Heart left ventricle (tissue), 16 donors: Measurements from ENCODE around the gene ITPK1. TPM values are rescaled to one million over a fixed set of nuclear protein-coding genes. Genes with fewer than 3 reads are reported as not detected.

Experiments used
- ATAC-seq, 4 donors: fragments of 200-7000 bp; cut with Tn5 transposase; one replicate each; pipeline ENCODE4 v1.9.1; 2020 to 2022; ENCODE audit warnings: moderate library complexity in 4 of 4, mild to moderate bottlenecking in 3 of 4, moderate number of reproducible peaks in 1 of 4
- DNase-seq, 5 donors: peaks; one replicate each; pipeline ENCODE4 v3.0.0-alpha.2; 2020
- H3K27ac ChIP-seq, 12 donors: fragments of 200-600 bp; sonication (generic) in 4 of 12; one replicate each; pipeline versions ENCODE4 v1.5.0 to v1.8.0; 2016 to 2022; ENCODE audit warnings: mild to moderate bottlenecking in 2 of 12
- H3K27me3 ChIP-seq, 9 donors: fragments of 200-600 bp; sonication (generic) in 2 of 9; one replicate each; pipeline versions ENCODE4 v1.5.1 to v1.8.0; 2016 to 2022; ENCODE audit warnings: mild to moderate bottlenecking in 3 of 9
- H3K36me3 ChIP-seq, 9 donors: fragments of 200-600 bp; sonication (generic) in 2 of 9; one replicate each; pipeline versions ENCODE4 v1.5.0 to v1.8.0; 2018 to 2022; ENCODE audit warnings: mild to moderate bottlenecking in 2 of 9
- H3K4me1 ChIP-seq, 12 donors: fragments of 200-600 bp; sonication (generic) in 4 of 12; one replicate each; pipeline versions ENCODE4 v1.5.0 to v1.8.0; 2016 to 2022; ENCODE audit warnings: mild to moderate bottlenecking in 3 of 12
- H3K4me3 ChIP-seq, 12 donors: fragments of 200-600 bp; sonication (generic) in 4 of 12; one replicate each; pipeline versions ENCODE4 v1.5.0 to v1.8.0; 2017 to 2022; ENCODE audit warnings: mild to moderate bottlenecking in 9 of 12, moderate library complexity in 4 of 12
- H3K9me3 ChIP-seq, 12 donors: fragments of 200-600 bp; sonication (generic) in 4 of 12; one replicate each; pipeline versions ENCODE4 v1.5.0 to v1.8.0; 2016 to 2022; ENCODE audit warnings: mild to moderate bottlenecking in 1 of 12
- POLR2A ChIP-seq, 2 donors: fragments of 450-650 bp; IDR thresholded peaks; one replicate each; pipeline ENCODE4 v1.6.1; 2017; ENCODE audit warnings: antibody characterized with exemption in 2 of 2, mild to moderate bottlenecking in 2 of 2, moderate library complexity in 2 of 2
- whole genome bisulfite sequencing, 4 donors: extraction: QIAGEN DNeasy Blood & Tissue Kit in 2 of 4; methylation state at CpG; one replicate each; pipeline versions ENCODE4 v1.1.5 to v1.1.7; 2013 to 2018; 5-methylcytosine and 5-hydroxymethylcytosine counted together
- intact Hi-C, 10 donors: fragments of 100-400 bp; cut with DNase I; formaldehyde crosslinking; loops; one replicate each; pipeline versions ENCODE4 v1.11.1 to v1.14.2; 2022
- polyA plus RNA-seq, 2 donors: library from polyadenylated mRNA; stranded (reverse); fragments of 200-250 nt; gene quantifications; one replicate each; pipeline ENCODE4 v1.2.3, GENCODE V29; 2013
- total RNA-seq, 9 donors: library from RNA; depleted of rRNA in 2 of 9; stranded (reverse); fragments of >200 nt in 2 of 9; fragmentation: NEBNext Ultra II Directional in 3 of 9; extraction: Animal tissue kit (Norgen Biotek cat#: 25700) in 3 of 9; gene quantifications; one replicate each; pipeline versions ENCODE4 v1.1.0 to v1.2.4, GENCODE V29; 2016 to 2023
- TF ChIP-seq, protein P1 (sequence below), 12 donors: fragments of 200-600 bp; sonication (generic) in 4 of 12; IDR thresholded peaks; one replicate each; pipeline versions ENCODE4 v1.5.0 to v1.8.0; 2018 to 2022; ENCODE audit warnings: antibody characterized with exemption in 12 of 12, mild to moderate bottlenecking in 5 of 12
- donor health status: ischemic (EF 13 %, LVEDD 7.1; RV severe dilation, severe dysfunction).
- donor health status: healthy with polysubstance abuse.
- donor health status: DM: no; HTN: yes; CAD: no.
- donor health status: DM: no; HTN: no; CAD: no.
- donor health status: ischemic (EF 25% LVEDD 6.9; RV normal size, moderate dysfunction).
- donor health status: ischemic (EF 25% LVEDD 5.7; RV mildly dilated, moderate dysfunction).
- donor health status: healthy.
- donor health status: DM: yes; HTN: yes; CAD: no.
- donor health status: ischemic (EF 35%, LVEDD 5.7; RV mildly dilated, moderate dysfunction).
- donor health status: nonischemic (EF 11% LVEDD 7.7; RV severe dilation, severe dysfunction).
- donor health status: DM: yes; HTN: yes; CAD: no.
- donor health status: PGD.
- donor health status: ischemic (EF 29% LVEDD 5.4; RV normal size, mild dysfunction).
- donor health status: nonischemic (EF 23%, LVEDD 6.1; RV moderate dilation, normal function).

ITPK1 gene
- total and polyA plus RNA-seq, 11 donors = 44.5 to 158 (median 91.0) TPM

DNA sequence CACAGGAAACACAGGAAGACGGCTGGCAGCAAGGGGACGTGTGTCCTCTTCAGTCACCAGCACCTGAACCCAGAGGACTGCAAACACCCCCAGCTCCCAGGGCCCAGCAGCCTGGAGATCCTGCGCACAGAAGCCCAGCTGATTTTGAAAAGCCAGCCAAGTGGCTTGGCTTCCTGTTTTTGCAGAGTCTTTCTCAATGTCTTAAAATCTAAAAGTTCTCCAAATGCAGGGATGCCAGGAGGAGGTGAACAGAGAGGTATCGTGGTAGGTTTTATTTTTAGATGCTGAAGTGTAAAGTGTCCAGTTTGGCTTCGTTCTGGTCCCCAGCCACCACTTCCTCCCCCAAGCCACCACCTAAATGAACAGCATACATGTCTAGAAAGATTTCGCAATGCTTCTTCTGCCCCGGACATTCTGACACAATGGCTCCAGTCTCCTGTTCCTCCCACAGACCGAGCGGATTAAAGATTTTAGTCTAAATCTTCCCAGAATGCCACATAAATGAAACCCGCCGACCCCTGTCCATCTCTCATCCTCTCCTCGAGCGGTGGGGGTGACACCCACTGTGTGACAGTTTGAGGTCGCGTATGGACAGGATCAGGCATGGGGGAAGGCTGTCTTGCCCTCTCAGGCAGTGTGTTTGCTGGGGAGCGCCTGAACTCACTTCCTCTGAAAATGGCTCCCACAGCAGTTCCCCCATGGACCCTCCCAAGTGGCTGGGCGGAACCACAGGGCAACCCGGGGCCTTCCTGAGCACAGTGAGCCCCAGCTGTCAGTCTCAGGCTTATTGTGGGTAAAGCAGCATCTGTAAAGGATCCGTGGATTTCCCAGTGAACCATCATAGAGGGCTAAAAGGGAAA lies 41.6 kb downstream of the ITPK1 start:
- H3K27me3 ChIP-seq = no peaks in the 10 kb centered on the region
- H3K27ac ChIP-seq = peak overlapping the region; percentile 58 to 95 (median 78)
- TF ChIP-seq, protein P1, sequence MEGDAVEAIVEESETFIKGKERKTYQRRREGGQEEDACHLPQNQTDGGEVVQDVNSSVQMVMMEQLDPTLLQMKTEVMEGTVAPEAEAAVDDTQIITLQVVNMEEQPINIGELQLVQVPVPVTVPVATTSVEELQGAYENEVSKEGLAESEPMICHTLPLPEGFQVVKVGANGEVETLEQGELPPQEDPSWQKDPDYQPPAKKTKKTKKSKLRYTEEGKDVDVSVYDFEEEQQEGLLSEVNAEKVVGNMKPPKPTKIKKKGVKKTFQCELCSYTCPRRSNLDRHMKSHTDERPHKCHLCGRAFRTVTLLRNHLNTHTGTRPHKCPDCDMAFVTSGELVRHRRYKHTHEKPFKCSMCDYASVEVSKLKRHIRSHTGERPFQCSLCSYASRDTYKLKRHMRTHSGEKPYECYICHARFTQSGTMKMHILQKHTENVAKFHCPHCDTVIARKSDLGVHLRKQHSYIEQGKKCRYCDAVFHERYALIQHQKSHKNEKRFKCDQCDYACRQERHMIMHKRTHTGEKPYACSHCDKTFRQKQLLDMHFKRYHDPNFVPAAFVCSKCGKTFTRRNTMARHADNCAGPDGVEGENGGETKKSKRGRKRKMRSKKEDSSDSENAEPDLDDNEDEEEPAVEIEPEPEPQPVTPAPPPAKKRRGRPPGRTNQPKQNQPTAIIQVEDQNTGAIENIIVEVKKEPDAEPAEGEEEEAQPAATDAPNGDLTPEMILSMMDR (IDR thresholded peaks at IDR 0.05) = no peak
- TF ChIP-seq POLR2A (IDR thresholded peaks at IDR 0.05) = no peak
- WGBS, 4 donors = 34 to 47% (median 42%) methylated on average over 16 to 19 of the region's 19 CpGs
- peaks cover 0 to 50% (median 31%) of the 10 kb centered on the region in 12 donors for H3K4me1 ChIP-seq
- no peaks in the 10 kb centered on the region for H3K36me3 ChIP-seq
- peak overlapping the region in 7 of 12 donors; percentile 11 to 45 (median 34) for H3K4me3 ChIP-seq
- DNase-seq = peak in 4 of 5 donors; percentile 52 to 80 (median 64)
- intact Hi-C loops = no loop called here
- ATAC-seq = peak; percentile 43 to 85 (median 80)
- no peaks in the 10 kb centered on the region for H3K9me3 ChIP-seq

DNA sequence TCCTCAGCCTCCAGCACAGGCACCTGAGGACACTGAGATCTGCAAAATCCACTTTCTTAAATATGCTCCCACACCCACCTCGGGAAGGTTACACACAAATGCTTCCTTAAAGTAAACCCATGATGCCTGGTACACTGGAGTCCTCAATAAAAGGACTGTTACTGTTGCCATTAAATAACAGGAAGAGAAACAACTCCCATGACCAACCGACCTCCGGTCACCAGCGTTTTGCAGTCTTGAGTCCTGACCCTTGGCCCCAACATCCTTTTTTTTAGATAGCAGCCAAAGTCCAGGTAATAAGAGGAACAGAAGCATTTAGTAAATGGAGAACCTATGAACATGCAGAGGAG lies 42.4 kb downstream of the ITPK1 start:
- Histone ChIP-seq H3K27me3 (no peaks in the 10 kb centered on the region), H3K36me3 (no peaks in the 10 kb centered on the region), H3K4me1 (peaks cover 0 to 50% (median 28%) of the 10 kb centered on the region in 12 donors), H3K27ac (peak overlapping the region in 9 of 12 donors; percentile 58 to 95 (median 78)), H3K9me3 (no peaks in the 10 kb centered on the region), H3K4me3 (peak overlapping the region in 1 of 12 donors; percentile 45)
- intact Hi-C loops = no loop called here
- DNase-seq = no peak
- ATAC-seq = no peak
- TF ChIP-seq POLR2A (IDR thresholded peaks at IDR 0.05) = no peak
- TF ChIP-seq, protein P1 (IDR thresholded peaks at IDR 0.05) = no peak
- WGBS, 4 donors = 44 to 69% (median 55%) methylated on average over 4 of the region's 4 CpGs

DNA sequence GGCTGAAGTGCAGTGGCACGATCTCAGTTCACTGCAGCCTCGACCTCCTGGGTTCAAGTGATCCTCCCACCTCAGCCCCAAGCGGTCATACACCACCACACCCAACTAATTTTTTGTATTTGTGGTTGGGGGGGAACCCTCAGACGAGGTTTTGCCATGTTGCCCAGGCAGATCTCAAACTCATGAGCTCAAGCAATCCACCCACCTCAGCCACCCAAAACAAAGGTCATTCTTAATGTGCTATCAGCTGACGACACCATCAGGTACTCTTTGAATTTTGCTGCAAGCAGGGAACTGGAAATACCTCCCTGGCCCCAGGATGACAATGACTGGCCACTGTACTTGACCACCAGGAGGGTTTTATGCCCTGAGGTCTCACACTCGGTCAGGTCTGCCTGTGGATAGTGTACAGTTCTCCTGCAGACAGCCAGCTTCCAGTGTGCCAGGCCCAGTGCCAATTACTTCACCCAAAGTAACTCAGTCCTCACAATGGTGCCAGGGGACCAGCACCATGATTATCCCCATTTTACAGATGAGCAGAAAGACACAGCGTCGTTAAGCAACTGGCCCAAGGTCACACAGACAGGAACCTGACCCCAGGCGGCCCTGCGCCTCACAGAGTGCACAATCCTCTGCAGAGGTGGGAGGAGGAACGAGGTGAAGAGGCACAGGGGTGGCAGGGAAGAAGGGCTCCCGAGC lies 42.9 kb downstream of the ITPK1 start:
- ATAC-seq (no peak), DNase-seq (no peak)
- no peak overlapping the region for H3K4me3 ChIP-seq
- no peaks in the 10 kb centered on the region for H3K9me3 ChIP-seq
- H3K27me3 ChIP-seq = no peaks in the 10 kb centered on the region
- WGBS, 4 donors = 79 to 91% (median 82%) methylated on average over 12 of the region's 12 CpGs
- intact Hi-C loops = no loop called here
- peaks cover 0 to 47% (median 24%) of the 10 kb centered on the region in 12 donors for H3K4me1 ChIP-seq
- peak overlapping the region in 3 of 12 donors; percentile 78 to 95 (median 83) for H3K27ac ChIP-seq
- H3K36me3 ChIP-seq = no peaks in the 10 kb centered on the region
- no peak for TF ChIP-seq POLR2A (IDR thresholded peaks at IDR 0.05)
- TF ChIP-seq, protein P1 (IDR thresholded peaks at IDR 0.05) = no peak

DNA sequence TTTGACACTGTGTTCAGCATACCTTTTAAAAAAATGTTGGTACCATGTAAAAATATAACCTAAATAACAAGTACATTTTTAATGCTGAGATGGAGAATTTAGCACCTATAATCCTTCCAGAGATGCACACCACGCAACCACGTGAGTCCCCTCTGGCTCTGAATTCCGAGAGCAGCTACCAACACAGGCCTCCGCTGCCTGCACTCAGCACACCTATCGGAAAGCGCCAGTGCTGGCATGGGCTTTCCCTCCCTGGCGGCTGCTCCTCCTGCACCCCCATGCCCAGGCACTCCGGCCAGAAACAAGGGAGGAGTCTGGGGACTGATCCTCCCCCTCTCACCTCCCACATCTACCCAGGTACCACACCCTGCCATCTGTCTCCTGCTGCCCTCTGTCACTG lies 47.0 kb downstream of the ITPK1 start:
- intact Hi-C loops = loop anchor here in 2 of 10 donors (5.0 to 10.0 kb wide), 2 partner anchors 44 to 46 kb away; partner anchors contain the start of gene ITPK1 (in 1 of the 2)
- Histone ChIP-seq H3K4me3 (no peak overlapping the region), H3K27me3 (no peaks in the 10 kb centered on the region), H3K9me3 (no peaks in the 10 kb centered on the region), H3K4me1 (peaks cover 0 to 55% (median 37%) of the 10 kb centered on the region in 12 donors), H3K27ac (peak overlapping the region in 1 of 12 donors; percentile 37), H3K36me3 (no peaks in the 10 kb centered on the region)
- TF ChIP-seq, protein P1 (IDR thresholded peaks at IDR 0.05) = no peak
- no peak for TF ChIP-seq POLR2A (IDR thresholded peaks at IDR 0.05)
- DNase-seq (peak in 1 of 5 donors; percentile 66), ATAC-seq (peak; percentile 31 to 69 (median 44))
- WGBS, 4 donors = 37 to 58% (median 53%) methylated on average over 7 to 8 of the region's 8 CpGs
